ENCODE data around the gene LCE1F. TPM values are rescaled to one million over a fixed set of nuclear protein-coding genes. Genes with fewer than 3 reads are reported as not detected.
A peak's percentile ranks its signal among the peaks of the same experiment; 100 is the strongest.

Gene LCE1F
- total RNA-seq, 6 experiments from 2014 or later = not detected

- ATAC-seq = no peak
- intact Hi-C loops (cut with DNase I) = no loop called here
- WGBS (ENCODE audit: insufficient coverage, low coverage, low lambda C conversion rate, missing lambda C conversion rate) = 60% methylated on average over 3 of the region's 3 CpGs
- no peak overlapping the region for H3K4me3 ChIP-seq
- H3K27ac ChIP-seq = no peak overlapping the region
- no peaks in the 10 kb centered on the region for H3K4me1 ChIP-seq
- TF ChIP-seq POLR2A (IDR thresholded peaks at IDR 0.05) (no peak), CTCF (IDR thresholded peaks at IDR 0.05) (no peak)
- no peak for DNase-seq
- no peaks in the 10 kb centered on the region for H3K27me3 ChIP-seq
- no peaks in the 10 kb centered on the region for H3K9me3 ChIP-seq
- no peaks in the 10 kb centered on the region for H3K36me3 ChIP-seq
These were observed 35.1 kb upstream of the LCE1F start for GRCh38 chr1:152739841-152740240.

- Histone ChIP-seq H3K4me3 (no peak overlapping the region), H3K36me3 (no peaks in the 10 kb centered on the region), H3K27ac (no peak overlapping the region), H3K9me3 (no peaks in the 10 kb centered on the region), H3K4me1 (no peaks in the 10 kb centered on the region), H3K27me3 (no peaks in the 10 kb centered on the region)
- no peak for ATAC-seq
- TF ChIP-seq CTCF (IDR thresholded peaks at IDR 0.05) = no peak
- no peak for TF ChIP-seq POLR2A (IDR thresholded peaks at IDR 0.05)
- DNase-seq = no peak
- intact Hi-C loops (cut with DNase I) = no loop called here
These were observed 33.3 kb upstream of the LCE1F start for GRCh38 chr1:152741656-152742055.

- 31% methylated on average over 2 of the region's 2 CpGs for WGBS (ENCODE audit: insufficient coverage, low coverage, low lambda C conversion rate, missing lambda C conversion rate)
- no peak overlapping the region for H3K4me3 ChIP-seq
- H3K27ac ChIP-seq = no peak overlapping the region
- H3K4me1 ChIP-seq = no peaks in the 10 kb centered on the region
- no peaks in the 10 kb centered on the region for H3K27me3 ChIP-seq
- no peaks in the 10 kb centered on the region for H3K9me3 ChIP-seq
- ATAC-seq = no peak
- intact Hi-C loops (cut with DNase I) = no loop called here
- no peaks in the 10 kb centered on the region for H3K36me3 ChIP-seq
- TF ChIP-seq POLR2A (IDR thresholded peaks at IDR 0.05) (no peak), CTCF (IDR thresholded peaks at IDR 0.05) (no peak)
- DNase-seq = no peak
These were observed 31.4 kb upstream of the LCE1F start for GRCh38 chr1:152743371-152744145.

GRCh38 chr1:152745289-152745704 is 29.6 kb upstream of the LCE1F start:
- Histone ChIP-seq H3K4me3 (no peak overlapping the region), H3K36me3 (no peaks in the 10 kb centered on the region), H3K4me1 (no peaks in the 10 kb centered on the region), H3K27me3 (no peaks in the 10 kb centered on the region), H3K9me3 (no peaks in the 10 kb centered on the region), H3K27ac (no peak overlapping the region)
- ATAC-seq (no peak), DNase-seq (no peak)
- TF ChIP-seq POLR2A (IDR thresholded peaks at IDR 0.05) (no peak), CTCF (IDR thresholded peaks at IDR 0.05) (peak in 1 of 4 donors; percentile 10)
- 41% methylated on average over 4 of the region's 4 CpGs for WGBS (ENCODE audit: insufficient coverage, low coverage, low lambda C conversion rate, missing lambda C conversion rate)
- intact Hi-C loops (cut with DNase I) = no loop called here

Data from right lobe of liver (tissue), 6 donors.